Breast epithelium (tissue), 3 donors: ENCODE data around the gene LITAF.

Experiments
- CTCF ChIP-seq, 3 donors: fragments of 450-650 bp; IDR thresholded peaks; one replicate each; pipeline ENCODE4 v1.5.1; 2016 to 2017; ENCODE audit warnings: antibody characterized with exemption in 3 of 3, mild to moderate bottlenecking in 3 of 3, moderate library complexity in 3 of 3
- POLR2A ChIP-seq: fragments of 450-650 bp; IDR thresholded peaks from one replicate; pipeline ENCODE4 v1.6.1; 2016; ENCODE audit warnings: antibody characterized with exemption, mild to moderate bottlenecking, moderate library complexity

GRCh38 chr16:11556214-11556819 is 30.4 kb downstream of the LITAF start:
- TF ChIP-seq POLR2A (no peak), CTCF (IDR thresholded peaks at IDR 0.05) (no peak)
